ENCODE measurements around the gene GRM8.

DNA sequence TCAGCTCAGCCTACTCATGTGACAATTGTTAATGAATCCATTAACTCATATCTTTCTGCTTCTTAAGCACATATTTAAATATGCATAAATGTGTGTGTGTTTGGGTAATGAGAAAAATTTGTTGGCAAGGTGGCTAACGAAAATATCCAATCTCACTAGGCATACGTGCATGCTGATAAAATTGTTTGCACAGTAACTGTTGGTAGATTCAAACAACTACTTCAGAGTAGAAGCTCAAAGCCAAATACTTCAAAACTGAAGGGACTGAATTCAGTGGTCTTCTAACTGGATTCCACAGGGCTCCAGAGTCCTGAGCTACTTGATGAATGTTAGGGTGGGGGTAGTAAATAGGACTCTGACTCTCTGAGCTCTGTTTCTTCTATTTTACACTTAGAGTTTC lies 757.0 kb downstream of the GRM8 start:
- TF ChIP-seq CTCF (IDR thresholded peaks at IDR 0.05; ENCODE audit: low read length): no peak
- no peak for TF ChIP-seq EZH2 (optimal IDR thresholded peaks at IDR 0.05; ENCODE audit: low read depth, low read length)
